ENCODE data around the gene PADI3.
"Not testable (repeated sequence)": the region's sequence is repeated elsewhere in the genome, so short reads cannot be mapped to it uniquely, and the experiment has no call there.

PADI3 gene

DNA sequence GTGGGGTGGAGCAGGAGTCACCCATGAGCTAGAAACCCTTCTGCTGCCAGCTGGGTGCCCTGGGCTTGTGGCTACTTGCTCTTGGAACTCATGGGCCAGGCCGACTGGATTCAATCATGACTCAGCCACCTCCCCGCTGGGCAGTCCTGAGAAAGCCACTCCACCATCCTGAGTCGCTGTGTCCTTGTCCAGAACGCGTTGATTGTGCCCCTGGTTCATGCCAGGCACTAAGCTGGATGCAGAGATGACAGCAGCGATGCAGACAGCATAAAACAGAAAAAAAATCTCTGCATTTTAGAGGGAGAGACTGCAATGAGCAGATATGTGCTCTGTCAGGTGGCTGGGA, 33.4 kb upstream of the PADI3 start:
- no peak for DNase-seq

DNA sequence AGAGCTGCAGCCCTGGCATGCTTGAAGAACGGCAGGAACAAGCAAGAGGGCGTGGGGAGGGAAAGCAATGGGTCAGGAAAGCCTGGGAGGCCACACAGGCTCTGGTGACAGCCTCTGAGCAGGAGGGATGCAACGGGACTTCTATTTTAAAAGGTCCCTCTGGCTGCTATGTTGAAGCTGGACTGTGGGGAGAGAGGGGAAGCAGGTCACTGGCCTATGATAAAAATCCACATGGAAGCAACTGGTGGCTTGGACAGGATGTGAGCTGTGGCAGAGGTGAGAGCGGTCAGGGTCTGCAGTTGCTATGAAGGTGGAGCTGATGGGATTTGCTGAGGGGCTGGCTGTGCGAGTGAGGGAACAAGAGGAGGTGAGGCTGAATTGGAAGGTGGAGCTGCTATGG, 32.8 kb upstream of the PADI3 start:
- DNase-seq, result no peak

DNA sequence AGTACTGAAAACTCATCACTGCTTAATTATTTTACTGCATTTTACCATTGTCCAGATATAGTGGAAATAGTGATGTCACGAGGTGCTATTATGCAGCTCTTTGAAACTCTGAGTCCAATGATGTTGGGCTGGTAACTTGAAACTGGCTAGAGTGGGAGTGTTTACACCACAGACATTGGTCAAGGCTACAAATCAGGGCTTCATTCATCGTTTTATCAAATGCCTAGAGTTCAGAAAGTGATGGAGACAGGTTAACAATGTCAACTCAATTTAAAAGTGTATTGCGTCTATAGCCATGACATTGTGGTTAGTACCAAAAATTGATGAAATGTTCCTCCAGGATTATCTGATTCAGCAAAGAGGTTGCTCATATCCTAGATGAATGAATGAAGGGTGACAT, 31.3 kb upstream of the PADI3 start:
- no peak for DNase-seq

DNA sequence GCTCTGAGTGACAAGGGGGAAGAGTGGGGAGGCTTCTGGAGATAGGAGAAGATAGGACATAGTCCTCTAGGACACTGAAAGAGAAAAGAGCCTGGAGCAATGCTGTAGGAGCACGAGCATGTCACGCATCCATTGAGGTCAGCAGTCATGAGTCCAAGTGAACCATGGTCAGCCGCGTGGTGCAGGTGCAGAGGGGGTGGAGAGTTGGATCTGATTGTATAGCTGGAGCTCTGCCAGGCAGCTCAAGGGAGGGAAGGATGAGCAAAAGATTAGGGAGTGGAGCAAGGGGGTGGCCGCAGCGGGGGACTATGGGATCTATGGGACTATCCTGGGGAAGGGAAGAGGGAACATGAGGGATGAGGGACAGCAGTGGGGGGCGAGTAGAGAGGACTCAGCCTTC, 30.0 kb upstream of the PADI3 start:
- no peak for DNase-seq

DNA sequence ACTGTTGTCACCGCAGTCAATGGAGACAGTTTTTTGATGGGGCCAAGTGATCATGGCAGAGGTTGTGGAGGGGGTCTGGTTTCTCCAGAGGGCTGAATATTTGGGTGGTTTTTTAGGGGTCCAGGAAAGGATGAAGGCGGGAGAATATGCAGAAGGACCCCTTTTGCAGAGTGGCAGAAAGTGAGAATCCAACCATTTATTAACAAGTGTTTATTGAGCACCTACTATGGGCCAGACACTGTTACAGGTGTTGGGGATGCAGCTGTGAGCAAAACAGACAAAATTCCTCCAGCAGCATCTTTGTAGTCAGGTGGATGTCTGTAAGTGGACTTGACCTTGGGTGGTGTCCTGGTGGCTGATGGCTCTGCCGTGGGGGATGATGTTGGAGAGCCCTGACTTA, 28.6 kb upstream of the PADI3 start:
- no peak for DNase-seq

DNA sequence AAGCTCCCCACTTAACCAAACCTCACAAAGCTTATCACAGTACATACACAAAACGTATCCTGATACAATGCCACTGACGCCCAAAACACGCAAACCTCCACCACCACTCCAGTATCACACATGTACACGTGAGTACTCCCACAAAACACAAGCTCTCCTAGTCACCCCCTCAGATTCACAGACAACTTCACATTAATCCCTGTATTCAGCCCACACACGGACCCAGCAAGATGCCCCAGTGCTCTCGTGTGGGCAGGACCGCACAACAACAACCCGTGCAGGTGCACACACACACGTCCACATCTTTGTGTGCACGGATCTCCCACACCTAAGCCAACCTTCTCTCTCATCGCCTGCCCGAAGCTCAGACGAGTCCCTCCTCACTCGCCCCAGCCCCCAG, 26.3 kb upstream of the PADI3 start:
- no peak for DNase-seq

DNA sequence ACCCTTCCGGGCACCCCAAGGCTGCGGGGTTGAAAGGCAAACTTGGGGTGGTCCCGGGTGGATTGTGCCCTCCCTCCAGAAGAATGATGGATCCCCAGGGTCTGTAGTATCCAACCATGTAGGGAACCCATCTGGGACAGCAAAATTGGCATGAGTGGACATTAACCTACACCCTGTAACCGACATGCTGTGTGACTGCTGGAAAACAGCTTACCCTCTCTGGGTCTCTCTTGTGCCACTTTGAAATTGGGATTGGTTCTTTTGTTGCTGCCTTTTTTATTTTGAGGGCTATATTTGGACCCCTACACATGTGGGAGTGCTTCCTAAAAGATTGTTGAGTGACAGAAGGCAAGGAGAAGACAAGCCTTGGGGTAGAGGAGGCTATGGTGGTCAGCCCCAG, 24.5 kb upstream of the PADI3 start:
- DNase-seq, result no peak

DNA sequence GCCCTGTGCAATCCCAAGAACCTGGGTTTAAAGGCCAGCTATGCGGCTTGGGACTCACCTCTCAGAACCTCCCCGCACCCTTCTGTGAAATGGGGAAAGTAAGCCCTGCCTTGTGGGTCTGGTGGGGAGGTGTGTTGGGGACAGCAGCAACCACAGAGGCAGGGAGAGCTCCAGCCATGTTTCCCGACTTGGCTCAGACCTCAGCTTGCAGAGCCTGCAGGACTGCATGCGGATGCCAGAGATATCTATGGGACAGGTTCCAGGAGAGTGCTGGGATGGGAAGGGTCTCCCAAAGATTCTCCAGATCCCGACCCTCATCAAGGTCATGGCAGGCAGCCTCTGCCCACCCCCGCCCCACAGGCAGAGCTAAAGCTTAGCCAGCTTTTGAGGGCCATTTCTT, 23.8 kb upstream of the PADI3 start:
- no peak for DNase-seq

DNA sequence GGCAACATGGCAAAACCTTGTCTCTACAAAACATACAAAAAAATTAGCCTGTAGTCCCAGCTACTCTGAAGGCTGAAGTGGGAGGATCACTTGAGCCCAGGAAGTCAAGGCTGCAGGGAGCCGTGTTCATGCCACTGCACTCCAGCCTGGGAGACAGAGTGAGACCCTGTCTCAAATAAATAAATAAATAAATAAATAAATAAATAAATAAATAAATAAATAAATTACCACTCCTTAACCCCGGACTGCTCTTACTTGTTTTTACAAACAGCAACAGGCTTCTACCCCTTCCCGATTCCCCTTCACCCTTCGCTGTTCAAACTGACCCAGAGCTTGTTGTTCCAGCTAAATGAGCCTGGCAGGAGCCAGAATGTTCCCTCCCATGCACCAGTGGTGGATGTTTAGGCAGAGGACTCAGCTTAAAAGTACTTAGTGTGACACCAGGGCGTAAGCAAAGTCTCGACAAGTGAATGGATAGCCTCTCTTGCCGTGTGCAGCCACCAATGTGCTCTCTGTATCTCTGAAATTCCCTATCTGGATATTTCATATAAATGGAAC, 21.5 kb upstream of the PADI3 start:
- DNase-seq, result no peak

DNA sequence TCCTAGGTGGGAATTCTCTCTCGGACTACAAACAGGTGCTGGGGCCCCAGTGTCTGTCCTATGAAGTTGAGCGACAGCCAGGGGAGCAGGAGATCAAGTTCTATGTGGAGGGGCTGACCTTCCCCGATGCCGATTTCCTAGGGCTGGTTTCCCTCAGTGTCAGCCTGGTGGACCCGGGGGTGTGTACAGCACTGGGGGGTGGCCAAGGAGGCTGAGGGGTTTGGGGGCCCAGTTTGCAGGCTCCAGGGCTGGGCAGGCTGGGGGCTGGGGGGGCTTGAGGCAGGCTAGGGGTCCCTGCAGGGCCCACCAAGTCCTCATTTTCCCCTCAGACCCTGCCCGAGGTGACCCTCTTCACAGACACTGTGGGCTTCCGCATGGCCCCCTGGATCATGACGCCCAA, 20.3 kb upstream of the PADI3 start:
- no peak for DNase-seq

DNA sequence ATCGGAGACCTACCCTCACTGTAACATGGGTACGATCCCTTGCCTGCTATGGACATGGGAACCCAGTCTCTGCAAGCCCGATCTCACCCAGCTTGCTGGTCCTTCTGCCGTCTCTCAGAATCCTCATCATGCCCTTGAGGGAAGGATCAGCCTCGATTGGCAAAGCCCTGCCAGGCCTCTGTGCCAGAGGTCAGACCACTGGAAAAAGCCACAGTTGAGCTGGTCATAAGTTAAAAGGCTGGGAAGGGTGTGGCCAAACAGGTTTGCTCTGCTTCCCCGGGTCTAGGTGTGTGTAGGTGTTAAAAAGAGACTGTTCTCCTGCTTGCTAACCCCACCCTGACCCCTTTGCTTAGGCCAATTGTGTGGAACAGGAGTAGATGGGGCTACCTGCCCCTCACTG, 19.5 kb upstream of the PADI3 start:
- no peak for DNase-seq

DNA sequence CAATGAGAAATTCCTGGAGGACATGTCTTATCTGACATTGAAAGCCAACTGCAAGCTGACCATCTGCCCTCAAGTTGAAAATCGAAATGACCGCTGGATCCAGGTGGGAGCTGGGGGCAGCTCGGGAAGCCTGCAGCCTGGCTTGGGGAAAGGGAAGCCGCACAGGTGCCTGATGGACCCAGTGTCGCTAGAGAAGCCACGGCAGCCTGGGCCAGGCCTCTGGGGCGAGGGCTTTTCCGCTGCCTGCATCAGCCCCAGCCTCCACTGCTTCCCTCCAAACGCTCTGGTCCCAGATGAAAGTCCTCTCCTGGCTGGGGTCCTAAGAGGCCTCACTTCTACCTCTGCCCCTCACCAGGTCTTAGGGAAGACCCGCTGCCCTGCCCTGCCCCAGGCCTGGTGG, 18.8 kb upstream of the PADI3 start:
- DNase-seq, result no peak

DNA sequence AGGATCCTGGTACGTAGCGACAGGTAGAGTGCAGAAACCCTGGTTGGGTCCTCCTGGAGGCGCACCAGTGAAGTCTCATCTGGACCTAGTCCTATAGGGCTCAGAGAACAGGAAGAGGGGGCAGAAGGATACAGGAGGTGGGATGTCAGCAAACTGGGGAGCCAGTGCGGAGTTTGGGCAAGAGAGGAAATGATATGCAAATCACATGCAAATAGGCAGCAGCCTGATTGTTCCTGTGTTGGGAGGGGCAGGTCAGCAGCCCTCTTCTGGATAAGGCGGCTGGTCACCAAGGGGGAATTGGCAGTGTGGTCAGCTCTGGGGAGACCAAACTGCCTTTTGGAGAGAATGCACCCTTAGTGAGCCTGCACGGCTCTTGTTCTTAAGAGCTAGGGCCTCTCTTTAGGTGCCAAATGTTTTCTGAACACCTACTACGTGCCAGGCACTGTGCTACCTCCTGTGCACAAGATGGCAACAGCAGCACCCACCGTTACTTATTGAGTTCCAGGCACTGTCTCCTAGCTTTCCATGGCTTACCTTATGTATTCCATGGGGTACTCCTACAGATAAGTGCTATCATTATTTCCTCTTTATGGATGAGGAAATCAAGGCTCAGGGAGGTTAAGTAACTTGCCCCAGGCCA, 18.1 kb upstream of the PADI3 start:
- DNase-seq, result no peak

DNA sequence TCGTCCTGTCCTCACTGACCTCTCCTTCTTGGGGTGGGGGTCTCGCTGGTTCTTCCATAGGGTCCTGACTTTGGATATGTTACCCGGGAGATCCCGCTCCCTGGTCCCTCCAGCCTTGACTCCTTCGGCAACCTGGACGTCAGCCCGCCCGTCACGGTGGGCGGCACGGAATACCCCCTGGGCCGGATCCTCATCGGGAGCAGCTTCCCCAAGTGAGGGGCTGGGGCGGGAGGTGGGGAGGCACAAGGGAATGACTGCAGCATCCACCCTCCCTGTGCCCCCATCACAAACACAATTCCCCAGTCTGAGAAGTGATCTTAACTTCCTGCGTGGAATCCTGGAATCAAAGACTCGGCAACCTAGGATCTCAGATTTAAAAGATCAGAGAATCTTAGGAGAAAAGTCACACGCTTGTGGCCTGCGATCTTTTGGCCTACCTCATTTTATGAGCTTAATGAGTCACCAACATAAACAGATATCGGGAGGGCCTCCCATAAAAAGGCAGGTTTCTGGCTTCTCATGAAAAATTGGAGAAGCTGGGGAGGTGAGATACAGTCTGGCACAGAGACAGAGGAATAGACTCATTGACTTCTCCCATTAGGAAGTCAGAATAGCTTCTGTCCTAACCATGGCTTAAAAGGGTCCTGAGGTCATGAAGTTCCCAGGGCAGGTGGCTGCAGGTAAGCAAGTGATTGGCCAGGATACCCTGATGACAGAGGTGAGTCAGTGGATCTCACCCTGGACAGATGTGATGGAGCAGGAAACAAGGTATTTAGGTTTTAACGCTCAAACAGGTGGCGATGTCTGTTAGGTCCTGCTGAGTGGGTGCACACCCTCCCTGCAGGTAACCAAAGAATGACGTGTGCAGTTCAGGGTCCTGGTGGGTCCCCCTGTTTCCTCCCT, 15.9 kb upstream of the PADI3 start:
- DNase-seq, result no peak

DNA sequence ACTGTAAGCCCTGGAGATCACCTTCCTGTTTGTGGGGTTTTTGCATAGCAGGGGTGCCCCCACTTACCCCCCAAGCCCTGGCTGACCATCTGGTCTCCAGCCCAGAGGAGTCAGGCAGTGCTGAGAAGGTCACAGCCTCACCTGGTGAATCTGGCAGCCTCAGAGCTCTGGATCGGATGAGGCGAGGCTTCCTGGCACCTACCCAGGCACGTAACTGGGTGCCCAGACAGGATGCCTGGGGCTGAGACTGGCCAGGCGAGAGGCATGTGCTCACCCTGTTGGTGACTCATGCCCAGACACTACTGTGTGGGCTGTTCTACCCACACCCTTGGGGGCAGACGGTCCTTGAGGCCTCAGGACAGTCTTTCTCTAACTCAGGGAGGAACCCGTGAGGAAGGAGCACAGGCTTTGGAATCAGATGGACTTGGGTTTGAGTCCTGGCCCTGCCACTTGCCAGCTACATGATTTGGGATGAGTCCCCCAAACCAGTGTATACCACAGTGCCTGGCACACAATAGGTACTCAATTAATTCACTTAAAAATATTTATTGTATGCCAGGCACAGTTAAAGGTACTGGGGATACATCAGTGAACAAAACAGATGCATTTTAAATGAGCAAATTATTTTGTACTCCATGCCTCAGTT, 15.1 kb upstream of the PADI3 start:
- DNase-seq, result no peak

DNA sequence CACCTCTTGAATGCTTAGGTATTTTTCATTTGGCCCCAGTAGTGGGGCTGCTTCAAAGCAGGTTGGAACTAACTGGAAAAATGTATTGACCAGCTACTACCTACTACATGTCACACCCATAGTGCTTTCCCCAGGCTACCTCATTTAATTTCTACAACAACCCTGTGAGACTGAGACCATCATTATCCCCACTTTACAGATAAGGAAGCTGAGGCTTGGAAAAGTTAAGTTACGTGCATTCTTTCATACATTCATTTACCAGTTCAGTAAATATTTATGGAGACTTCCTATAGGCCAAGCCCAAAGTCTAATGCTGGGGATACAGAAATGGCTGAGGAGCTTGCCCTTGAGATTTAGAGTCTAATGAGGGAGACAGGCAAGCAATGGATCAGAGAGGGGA, 14.5 kb upstream of the PADI3 start:
- no peak for DNase-seq

DNA sequence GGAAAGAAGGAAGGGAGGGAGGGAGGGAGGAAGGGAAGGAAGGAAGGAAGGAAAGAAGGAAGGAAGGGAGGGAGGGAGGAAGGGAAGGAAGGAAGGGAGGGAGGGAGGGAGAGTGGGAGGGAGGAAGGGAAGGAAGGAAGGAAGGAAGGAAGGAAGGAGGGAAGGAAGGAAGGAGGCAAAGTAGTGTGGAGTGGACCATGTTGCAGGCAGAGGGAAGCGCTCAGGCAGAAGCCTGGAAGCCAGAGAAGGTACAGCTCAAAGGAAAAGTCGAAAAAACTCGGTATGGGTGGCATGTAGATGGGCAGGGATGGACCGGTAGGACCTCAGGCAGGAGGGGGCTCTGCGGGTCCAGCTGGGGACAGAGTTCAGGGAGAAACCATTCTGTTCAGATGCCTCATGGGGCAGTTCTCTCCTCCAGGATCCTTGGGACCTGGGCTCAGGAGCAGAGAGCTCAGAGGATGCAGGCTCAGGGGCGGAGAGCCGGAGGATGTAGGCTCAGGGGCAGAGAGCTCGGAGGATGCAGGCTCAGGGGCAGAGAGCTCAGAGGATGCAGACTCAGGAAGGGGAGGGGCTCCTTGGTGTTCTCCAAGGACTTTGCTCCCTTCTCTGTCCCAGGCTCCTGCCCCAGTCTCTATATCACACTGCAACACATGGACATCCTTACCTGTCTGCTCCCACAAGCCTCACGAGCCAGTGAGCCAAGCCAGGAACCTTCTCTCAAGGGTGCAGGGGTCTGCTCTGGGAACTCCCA, 13.6 kb upstream of the PADI3 start:
- DNase-seq, result no peak

DNA sequence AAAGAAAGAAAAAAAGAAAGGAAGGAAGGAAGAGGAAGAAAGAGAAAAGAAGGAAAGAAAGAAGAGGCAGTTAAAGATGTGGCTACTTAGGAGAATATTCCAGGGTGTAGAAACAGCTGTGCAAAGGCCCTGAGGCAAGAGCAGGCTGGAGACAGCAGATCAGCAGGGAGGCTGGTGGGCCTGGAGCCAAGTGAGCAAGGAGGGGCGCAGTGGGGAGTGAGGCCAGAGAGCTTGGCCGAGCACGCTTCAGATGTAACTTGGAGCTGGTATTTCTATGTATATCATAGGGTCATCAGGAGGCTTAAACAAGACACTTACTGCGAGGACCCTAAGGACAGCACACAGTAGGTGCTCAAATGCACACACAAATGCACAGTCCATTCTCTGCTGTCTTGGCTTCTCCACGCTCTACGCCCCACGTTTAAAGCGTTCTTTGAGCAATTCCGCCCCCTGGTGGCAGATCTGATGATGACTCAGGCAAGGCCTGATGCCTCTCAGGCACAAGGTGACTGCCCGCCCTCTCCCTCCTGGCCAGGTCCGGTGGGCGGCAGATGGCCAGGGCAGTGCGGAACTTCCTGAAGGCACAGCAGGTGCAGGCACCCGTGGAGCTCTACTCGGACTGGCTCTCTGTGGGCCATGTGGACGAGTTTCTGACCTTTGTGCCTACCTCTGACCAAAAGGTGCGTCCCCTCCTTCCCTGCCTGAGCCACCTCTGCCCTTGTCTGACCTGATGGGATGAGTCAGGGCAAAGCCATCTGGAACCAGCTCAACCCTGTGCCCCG, 11.9 kb upstream of the PADI3 start:
- peak; percentile 86 for DNase-seq

DNA sequence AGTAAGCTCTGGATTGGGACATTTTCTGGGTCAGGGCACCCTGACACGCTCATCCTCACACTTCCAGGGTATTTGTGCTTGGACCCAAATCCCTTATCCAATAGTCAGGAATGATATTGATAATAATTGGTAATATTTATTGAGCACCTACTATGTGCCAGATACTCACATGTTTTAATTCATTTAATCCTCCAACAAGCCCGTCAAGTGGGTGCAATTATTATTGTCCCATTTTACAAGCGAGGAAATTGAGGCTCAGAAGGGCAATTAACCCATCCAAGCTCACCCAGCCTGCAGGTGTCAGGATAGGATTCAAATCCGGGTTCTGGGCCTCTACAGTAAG, 11.4 kb upstream of the PADI3 start:
- no peak for DNase-seq

DNA sequence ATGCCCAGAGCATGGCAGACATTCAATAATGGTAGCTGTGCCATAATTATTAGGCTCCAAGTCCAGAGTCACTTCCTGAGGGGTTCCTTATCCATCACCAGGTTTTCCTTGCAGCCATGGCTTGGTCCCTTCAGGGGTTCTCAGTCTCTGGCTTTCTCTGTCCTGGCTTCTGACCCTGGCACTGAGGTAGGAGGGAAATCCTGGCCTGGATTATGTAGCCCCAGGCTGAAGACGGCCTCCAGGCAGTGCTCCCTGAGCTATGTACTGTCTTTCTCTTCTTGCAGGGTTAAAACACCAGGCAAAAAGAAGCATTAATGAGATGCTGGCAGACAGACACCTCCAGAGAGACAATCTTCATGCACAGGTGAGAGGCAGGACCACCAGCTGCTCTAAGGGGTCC, 9.5 kb upstream of the PADI3 start:
- DNase-seq, result no peak

DNA sequence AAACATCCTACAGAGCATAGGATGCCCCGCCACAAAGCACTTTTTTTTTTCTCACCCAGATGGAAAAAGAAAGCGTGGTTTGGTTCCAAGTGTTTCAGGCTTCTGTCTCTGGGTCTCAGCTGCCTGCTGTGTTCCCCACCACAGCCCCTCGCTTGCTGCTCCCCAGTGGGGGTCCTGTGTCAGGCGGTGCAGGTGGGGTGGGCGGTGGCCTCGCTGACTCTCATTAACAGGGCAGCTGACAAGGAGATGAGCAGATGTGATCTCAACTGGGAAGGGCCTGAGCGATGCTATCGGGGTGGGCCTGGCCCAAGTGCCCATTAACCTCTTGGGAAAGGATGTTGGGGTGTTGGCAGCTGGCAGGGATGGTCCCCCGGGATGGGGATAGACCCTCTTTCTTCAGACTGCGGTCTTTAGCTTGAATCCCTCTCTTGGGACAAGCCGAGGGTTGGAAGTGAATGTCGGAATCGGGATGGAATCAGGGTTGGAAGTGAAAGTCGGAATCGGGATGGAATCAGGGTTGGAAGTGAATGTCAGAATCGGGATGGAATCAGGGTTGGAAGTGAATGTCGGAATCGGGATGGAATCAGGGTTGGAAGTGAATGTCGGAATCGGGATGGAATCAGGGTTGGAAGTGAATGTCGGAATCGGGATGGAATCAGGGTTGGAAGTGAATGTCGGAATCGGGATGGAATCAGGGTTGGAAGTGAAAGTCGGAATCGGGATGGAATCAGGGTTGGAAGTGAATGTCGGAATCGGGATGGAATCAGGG, 7.7 kb upstream of the PADI3 start:
- DNase-seq, result not testable (repeated sequence)

DNA sequence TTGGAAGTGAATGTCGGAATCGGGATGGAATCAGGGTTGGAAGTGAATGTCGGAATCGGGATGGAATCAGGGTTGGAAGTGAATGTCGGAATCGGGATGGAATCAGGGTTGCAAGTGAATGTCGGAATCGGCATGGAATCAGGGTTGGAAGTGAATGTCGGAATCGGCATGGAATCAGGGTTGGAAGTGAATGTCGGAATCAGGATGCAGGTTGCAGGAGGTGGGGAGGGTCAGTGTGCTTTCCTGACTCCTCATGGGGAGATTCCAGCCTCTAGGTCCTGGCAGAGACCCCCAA, 7.2 kb upstream of the PADI3 start:
- DNase-seq, result not testable (repeated sequence)

All from effector CD8-positive, alpha-beta T cell (primary cell).